Measurements from ENCODE around the gene GALNT14. TPM values are rescaled to one million over a fixed set of nuclear protein-coding genes. Genes with fewer than 3 reads are reported as not detected.

GALNT14 gene
- total RNA-seq, 1 donor from 2014 or later = 2.1 TPM

- H3K4me1 Mint-ChIP-seq (ENCODE audit: low read depth, unreplicated experiment) = no peaks in the 10 kb centered on the region
- Histone ChIP-seq H3K4me2 (ENCODE audit: low read length) (no peak overlapping the region), H3K36me3 (ENCODE audit: insufficient read depth, low read length) (no peaks in the 10 kb centered on the region)
Observed at GRCh38 chr2:30914456-30914855, 223.8 kb downstream of the GALNT14 start.

GRCh38 chr2:30912056-30912455 is 226.2 kb downstream of the GALNT14 start:
- Histone ChIP-seq H3K27me3 (ENCODE audit: insufficient read depth, low read length) (no peaks in the 10 kb centered on the region), H3K36me3 (ENCODE audit: insufficient read depth, low read length) (no peaks in the 10 kb centered on the region), H4K20me1 (ENCODE audit: insufficient read depth, low read length) (no peaks in the 10 kb centered on the region), H3K4me3 (ENCODE audit: insufficient read depth, low read depth, low read length) (no peak overlapping the region), H3K4me2 (ENCODE audit: low read length) (no peak overlapping the region), H3K4me1 (ENCODE audit: insufficient read depth, low read length) (no peaks in the 10 kb centered on the region), H2AFZ (ENCODE audit: low read depth, low read length) (no peak overlapping the region), H3K9ac (ENCODE audit: low read length) (no peak overlapping the region), H3K27ac (ENCODE audit: low read depth, low read length) (no peak overlapping the region), H3K9me3 (ENCODE audit: insufficient read depth, low read depth, low read length) (no peaks in the 10 kb centered on the region), H3K79me2 (ENCODE audit: insufficient read depth, low read length) (no peaks in the 10 kb centered on the region)
- Mint-ChIP-seq H3K36me3 (ENCODE audit: low read depth, unreplicated experiment) (peaks cover 3% of the 10 kb centered on the region), H3K27ac (ENCODE audit: unreplicated experiment) (no peak overlapping the region), H3K4me3 (ENCODE audit: unreplicated experiment) (no peak overlapping the region), H3K9me3 (ENCODE audit: unreplicated experiment) (peaks cover 11% of the 10 kb centered on the region), H3K4me1 (ENCODE audit: low read depth, unreplicated experiment) (no peaks in the 10 kb centered on the region), H3K27me3 (ENCODE audit: low read depth, unreplicated experiment) (peaks cover 6% of the 10 kb centered on the region)
- TF ChIP-seq CTCF (IDR thresholded peaks at IDR 0.05; ENCODE audit: insufficient read depth, low read depth, low read length) (no peak), EZH2 (IDR thresholded peaks at IDR 0.05; ENCODE audit: insufficient read depth, low read length) (no peak)
- no peak for DNase-seq (ENCODE audit: low read depth)
- no peak for FAIRE-seq

More at GRCh38 chr2:30914456-30914855, 223.8 kb downstream of the GALNT14 start:
- Mint-ChIP-seq H3K4me3 (ENCODE audit: unreplicated experiment) (no peak overlapping the region), H3K9me3 (ENCODE audit: unreplicated experiment) (peaks cover 11% of the 10 kb centered on the region), H3K27ac (ENCODE audit: unreplicated experiment) (no peak overlapping the region), H3K36me3 (ENCODE audit: low read depth, unreplicated experiment) (peaks cover 3% of the 10 kb centered on the region), H3K27me3 (ENCODE audit: low read depth, unreplicated experiment) (peaks cover 8% of the 10 kb centered on the region)
- H3K27me3 ChIP-seq (ENCODE audit: insufficient read depth, low read length) = no peaks in the 10 kb centered on the region
- FAIRE-seq = no peak
- H3K79me2 ChIP-seq (ENCODE audit: insufficient read depth, low read length) = no peaks in the 10 kb centered on the region
- no peak overlapping the region for H3K27ac ChIP-seq (ENCODE audit: low read depth, low read length)
- H2AFZ ChIP-seq (ENCODE audit: low read depth, low read length) = no peak overlapping the region
- no peak overlapping the region for H3K9ac ChIP-seq (ENCODE audit: low read length)
- H3K4me1 ChIP-seq (ENCODE audit: insufficient read depth, low read length) = no peaks in the 10 kb centered on the region
- no peaks in the 10 kb centered on the region for H4K20me1 ChIP-seq (ENCODE audit: insufficient read depth, low read length)
- no peak overlapping the region for H3K4me3 ChIP-seq (ENCODE audit: insufficient read depth, low read depth, low read length)
- no peaks in the 10 kb centered on the region for H3K9me3 ChIP-seq (ENCODE audit: insufficient read depth, low read depth, low read length)
- no peak for TF ChIP-seq EZH2 (IDR thresholded peaks at IDR 0.05; ENCODE audit: insufficient read depth, low read length)
- TF ChIP-seq CTCF (IDR thresholded peaks at IDR 0.05; ENCODE audit: insufficient read depth, low read depth, low read length) = no peak
- no peak for DNase-seq (ENCODE audit: low read depth)

- no peak for FAIRE-seq
- Mint-ChIP-seq H3K36me3 (ENCODE audit: low read depth, unreplicated experiment) (peaks cover 3% of the 10 kb centered on the region), H3K27me3 (ENCODE audit: low read depth, unreplicated experiment) (peaks cover 6% of the 10 kb centered on the region), H3K9me3 (ENCODE audit: unreplicated experiment) (peaks cover 11% of the 10 kb centered on the region), H3K27ac (ENCODE audit: unreplicated experiment) (no peak overlapping the region), H3K4me3 (ENCODE audit: unreplicated experiment) (no peak overlapping the region), H3K4me1 (ENCODE audit: low read depth, unreplicated experiment) (no peaks in the 10 kb centered on the region)
- Histone ChIP-seq H3K27ac (ENCODE audit: low read depth, low read length) (no peak overlapping the region), H2AFZ (ENCODE audit: low read depth, low read length) (no peak overlapping the region), H3K27me3 (ENCODE audit: insufficient read depth, low read length) (no peaks in the 10 kb centered on the region), H3K79me2 (ENCODE audit: insufficient read depth, low read length) (no peaks in the 10 kb centered on the region), H3K9ac (ENCODE audit: low read length) (no peak overlapping the region), H3K4me2 (ENCODE audit: low read length) (no peak overlapping the region), H3K4me1 (ENCODE audit: insufficient read depth, low read length) (no peaks in the 10 kb centered on the region), H3K4me3 (ENCODE audit: insufficient read depth, low read depth, low read length) (no peak overlapping the region), H4K20me1 (ENCODE audit: insufficient read depth, low read length) (no peaks in the 10 kb centered on the region), H3K36me3 (ENCODE audit: insufficient read depth, low read length) (no peaks in the 10 kb centered on the region), H3K9me3 (ENCODE audit: insufficient read depth, low read depth, low read length) (no peaks in the 10 kb centered on the region)
- TF ChIP-seq CTCF (IDR thresholded peaks at IDR 0.05; ENCODE audit: insufficient read depth, low read depth, low read length) (no peak), EZH2 (IDR thresholded peaks at IDR 0.05; ENCODE audit: insufficient read depth, low read length) (no peak)
- DNase-seq (ENCODE audit: low read depth) = no peak
Observed at GRCh38 chr2:30911327-30911726, 226.9 kb downstream of the GALNT14 start.
